NCI-H2081 treated with DMSO at 0.1 percent for 48 hours (cell line): ENCODE data around the gene STX4.
A peak's percentile ranks its signal among the peaks of the same experiment; 100 is the strongest.

Experiments
- DNase-seq: peaks from one replicate; lab custom pipeline; 2025; lab: John Stamatoyannopoulos, UW

The STX4 gene

GRCh38 chr16:31064882-31065461 lies 31.6 kb downstream of the STX4 start:
- no peak for DNase-seq

GRCh38 chr16:31067342-31067741 lies 34.0 kb downstream of the STX4 start:
- no peak for DNase-seq

GRCh38 chr16:31071861-31072260 lies 38.5 kb downstream of the STX4 start:
- DNase-seq: no peak

GRCh38 chr16:31072540-31073141 lies 39.3 kb downstream of the STX4 start:
- DNase-seq: no peak

GRCh38 chr16:31073142-31073969 lies 40.0 kb downstream of the STX4 start:
- DNase-seq: peak; percentile 39

- peak; percentile 85 for DNase-seq
Measured at GRCh38 chr16:31073970-31074813, 40.8 kb downstream of the STX4 start, which contains the start of the genes ZNF646 and ZNF668. Gene ZNF646 (plus strand): TSS chr16:31074422. CDS start chr16:31076325, 1,903 bp downstream. Gene ZNF668 (minus strand): TSS chr16:31074240. CDS start chr16:31064459, 9,781 bp downstream.

GRCh38 chr16:31074814-31075183 lies 41.4 kb downstream of the STX4 start:
- DNase-seq: no peak

- DNase-seq: no peak
Measured at GRCh38 chr16:31076319-31076718, 43.0 kb downstream of the STX4 start.

- no peak for DNase-seq
Measured at GRCh38 chr16:31077024-31077423, 43.7 kb downstream of the STX4 start.

- no peak for DNase-seq
Measured at GRCh38 chr16:31077592-31078396, 44.4 kb downstream of the STX4 start.

GRCh38 chr16:31078597-31079341 lies 45.4 kb downstream of the STX4 start:
- DNase-seq: no peak

GRCh38 chr16:31079342-31079944 lies 46.1 kb downstream of the STX4 start:
- no peak for DNase-seq

GRCh38 chr16:31080035-31080629 lies 46.8 kb downstream of the STX4 start:
- no peak for DNase-seq

- DNase-seq: no peak
Measured at GRCh38 chr16:31080756-31081419, 47.5 kb downstream of the STX4 start.

- DNase-seq: no peak
Measured at GRCh38 chr16:31081428-31082351, 48.3 kb downstream of the STX4 start.

GRCh38 chr16:31082368-31083045 lies 49.1 kb downstream of the STX4 start:
- DNase-seq: no peak

- DNase-seq: no peak
Measured at GRCh38 chr16:31083081-31083480, 49.7 kb downstream of the STX4 start.
